Spleen (tissue), 11 donors: ENCODE measurements around the gene AKT1S1. TPM values are rescaled to one million over a fixed set of nuclear protein-coding genes. Genes with fewer than 3 reads are reported as not detected.

ENCODE experiments used
- DNase-seq: peaks from one replicate; pipeline ENCODE4 v3.0.0-alpha.2; 2020
- H3K27ac ChIP-seq, 8 donors: fragments of 200-600 bp; sonication (generic) in 7 of 8; 1 replicate in 4 of 8; 2 replicates in 4 of 8; pipeline versions ENCODE4 v1.5.0 to v1.8.0; 2016 to 2021; ENCODE audit warnings: inconsistent platforms in 4 of 8, mild to moderate bottlenecking in 4 of 8, moderate library complexity in 1 of 8
- H3K27me3 ChIP-seq, 7 donors: fragments of 200-600 bp; sonication (generic) in 6 of 7; replicated peaks in 1 of 7; 1 replicate in 4 of 7; 2 replicates in 3 of 7; pipeline versions ENCODE4 v1.5.0 to v1.8.0; 2016 to 2021; ENCODE audit warnings: inconsistent platforms in 3 of 7, mild to moderate bottlenecking in 1 of 7
- H3K36me3 ChIP-seq, 6 donors: fragments of 200-600 bp; sonication (generic) in 5 of 6; 1 replicate in 4 of 6; 2 replicates in 2 of 6; pipeline versions ENCODE4 v1.5.0 to v1.8.0; 2016 to 2021; ENCODE audit warnings: inconsistent platforms in 2 of 6
- H3K4me1 ChIP-seq, 6 donors: fragments of 200-600 bp; sonication (generic) in 5 of 6; 1 replicate in 3 of 6; 2 replicates in 3 of 6; pipeline versions ENCODE4 v1.5.0 to v1.8.0; 2016 to 2021; ENCODE audit warnings: inconsistent platforms in 3 of 6
- H3K4me3 ChIP-seq, 8 donors: fragments of 200-600 bp; sonication (generic) in 7 of 8; 1 replicate in 4 of 8; 2 replicates in 4 of 8; pipeline versions ENCODE4 v1.5.0 to v1.8.0; 2016 to 2021; ENCODE audit warnings: inconsistent platforms in 4 of 8, mild to moderate bottlenecking in 4 of 8, moderate library complexity in 2 of 8
- H3K9me3 ChIP-seq, 8 donors: fragments of 200-600 bp; sonication (generic) in 7 of 8; 1 replicate in 4 of 8; 2 replicates in 4 of 8; pipeline versions ENCODE4 v1.5.0 to v1.8.0; 2016 to 2021; ENCODE audit warnings: inconsistent platforms in 4 of 8
- CTCF ChIP-seq, 11 experiments: fragments of 200-600 bp in 7 of 11; fragments of 450-650 bp in 4 of 11; sonication (generic) in 4 of 11; IDR thresholded peaks in 8 of 11; conservative IDR thresholded peaks in 3 of 11; 1 replicate in 7 of 11; 2 replicates in 4 of 11; pipeline versions ENCODE4 v1.4.0 to v1.8.0; 2016 to 2021; ENCODE audit warnings: antibody characterized with exemption in 11 of 11, inconsistent platforms in 4 of 11, mild to moderate bottlenecking in 1 of 11
- POLR2A ChIP-seq, 3 donors: fragments of 450-650 bp; IDR thresholded peaks; one replicate each; pipeline ENCODE4 v1.5.1; 2017; ENCODE audit warnings: antibody characterized with exemption in 3 of 3, mild to moderate bottlenecking in 1 of 3
- POLR2AphosphoS5 ChIP-seq, 3 donors: sonication (generic); formaldehyde crosslinking; IDR thresholded peaks; one replicate each; pipeline ENCODE4 v1.5.1; 2017; ENCODE audit warnings: antibody characterized with exemption in 3 of 3
- WGBS, 5 donors: extraction: QIAGEN DNeasy Blood & Tissue Kit in 3 of 5; methylation state at CpG; one replicate each; pipeline versions ENCODE4 v1.1.5 to v1.1.7; 2013 to 2018; 5-methylcytosine and 5-hydroxymethylcytosine counted together
- intact Hi-C: fragments of 100-400 bp; cut with DNase I; formaldehyde crosslinking; loops from one replicate; pipeline ENCODE4 v1.15.0; 2023; ENCODE audit warnings: low total_unique reads
- polyA plus RNA-seq, 3 donors: library from polyadenylated mRNA; stranded (reverse); fragments of 200-250 nt; gene quantifications; one replicate each; pipeline ENCODE4 v1.2.1, GENCODE V29; 2013
- total RNA-seq, 7 donors: library from RNA; depleted of rRNA in 3 of 7; stranded (reverse); fragments of >200 nt in 3 of 7; fragmentation: NEBNext Ultra II Directional in 4 of 7; extraction: Animal tissue kit (Norgen Biotek cat#: 25700) in 4 of 7; gene quantifications; one replicate each; pipeline versions ENCODE4 v1.1.0 to v1.2.1, GENCODE V29; 2016 to 2021
- donor health status: healthy with polysubstance abuse.
- donor health status: DM: no; HTN: no; CAD: no; lungs with moderate emphysema.
- donor health status: DM: no; HTN: no; CAD: no.
- donor health status: Bipolar disorder and iron deficiency.
- donor health status: healthy.
- donor health status: DM: no; HTN: no; CAD: no.
- donor health status: DM: yes; HTN: yes; CAD: no.

AKT1S1 gene
- total and polyA plus RNA-seq, 10 donors = 8.7 to 27.8 (median 17.0) TPM

GRCh38 chr19:49913720-49914119, 36.6 kb upstream of the AKT1S1 start:
- TF ChIP-seq CTCF (IDR thresholded peaks at IDR 0.05 in 8 of 11, conservative IDR thresholded peaks at IDR 0.05 in 3 of 11) = no peak
- no peak for TF ChIP-seq POLR2A (IDR thresholded peaks at IDR 0.05)
- TF ChIP-seq POLR2AphosphoS5 (IDR thresholded peaks at IDR 0.05) = no peak
- Histone ChIP-seq H3K4me1 (peaks cover 20 to 74% (median 46%) of the 10 kb centered on the region in 6 donors), H3K36me3 (peaks cover 0 to 91% (median 37%) of the 10 kb centered on the region in 6 donors), H3K9me3 (no peaks in the 10 kb centered on the region), H3K27me3 (no peaks in the 10 kb centered on the region), H3K27ac (peak overlapping the region in 3 of 8 donors; percentile 7 to 50 (median 15)), H3K4me3 (no peak overlapping the region)
- WGBS, 5 donors = 85 to 94% (median 91%) methylated on average over 10 of the region's 10 CpGs
- intact Hi-C loops = no loop called here
- no peak for DNase-seq

- Histone ChIP-seq H3K9me3 (no peaks in the 10 kb centered on the region), H3K4me1 (peaks cover 20 to 74% (median 45%) of the 10 kb centered on the region in 6 donors), H3K36me3 (peaks cover 0 to 91% (median 42%) of the 10 kb centered on the region in 6 donors), H3K27me3 (no peaks in the 10 kb centered on the region), H3K27ac (peak overlapping the region in 5 of 8 donors; percentile 7 to 67 (median 19)), H3K4me3 (no peak overlapping the region)
- intact Hi-C loops = no loop called here
- peak in 1 of 11 experiments; percentile 9 for TF ChIP-seq CTCF (IDR thresholded peaks at IDR 0.05 in 8 of 11, conservative IDR thresholded peaks at IDR 0.05 in 3 of 11)
- no peak for TF ChIP-seq POLR2A (IDR thresholded peaks at IDR 0.05)
- TF ChIP-seq POLR2AphosphoS5 (IDR thresholded peaks at IDR 0.05) = peak in 2 of 3 donors; percentile 49 to 61
- WGBS, 5 donors = 76 to 85% (median 84%) methylated on average over 19 to 21 of the region's 21 CpGs
- DNase-seq = no peak
Measured at GRCh38 chr19:49912965-49913685, 36.0 kb upstream of the AKT1S1 start.

DNA sequence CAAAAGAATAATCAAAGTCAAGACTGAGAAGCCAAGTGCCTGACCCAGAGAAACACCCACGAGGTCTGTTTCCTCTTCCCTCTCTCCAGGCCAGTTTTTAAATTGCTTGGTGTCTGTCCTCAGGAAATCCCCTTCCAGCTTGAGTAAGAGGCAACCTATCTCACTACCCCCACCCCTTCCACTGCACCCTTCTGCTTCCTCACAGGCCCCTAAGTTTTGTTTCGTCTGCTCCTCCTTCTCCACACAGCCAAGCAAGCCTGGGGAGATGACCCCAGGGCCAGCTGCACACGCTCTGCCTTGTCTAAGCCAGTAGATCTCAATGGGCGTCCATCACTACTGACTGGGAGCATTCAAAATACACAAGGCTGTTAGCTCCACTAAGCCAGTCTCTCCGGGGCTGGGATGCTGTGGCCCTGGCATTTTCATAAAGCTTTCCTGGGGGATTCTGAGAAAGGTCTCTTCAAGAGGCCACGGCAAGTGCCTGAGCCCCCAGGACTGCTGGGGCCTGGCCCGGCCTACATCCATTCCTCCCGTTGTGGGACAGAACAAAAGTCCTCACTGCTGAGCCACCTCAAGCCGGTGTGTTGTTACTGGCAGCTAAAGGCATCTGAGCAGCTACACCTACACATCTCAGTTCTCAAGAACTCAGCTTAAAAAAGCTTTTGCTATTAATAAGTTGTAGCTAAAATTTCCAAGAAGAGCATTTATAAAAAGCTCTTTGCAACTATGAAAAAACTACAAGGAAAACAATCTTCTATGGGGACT, 34.4 kb upstream of the AKT1S1 start:
- Histone ChIP-seq H3K27me3 (no peaks in the 10 kb centered on the region), H3K4me1 (peaks cover 20 to 67% (median 41%) of the 10 kb centered on the region in 6 donors), H3K9me3 (no peaks in the 10 kb centered on the region), H3K36me3 (peaks cover 0 to 91% (median 42%) of the 10 kb centered on the region in 6 donors), H3K27ac (peak overlapping the region in 7 of 8 donors; percentile 51 to 80 (median 66)), H3K4me3 (no peak overlapping the region)
- intact Hi-C loops = no loop called here
- TF ChIP-seq CTCF (IDR thresholded peaks at IDR 0.05 in 8 of 11, conservative IDR thresholded peaks at IDR 0.05 in 3 of 11) (no peak), POLR2AphosphoS5 (IDR thresholded peaks at IDR 0.05) (peak in 1 of 3 donors; percentile 29)
- no peak for DNase-seq
- 37 to 54% (median 41%) methylated on average over 8 to 9 of the region's 9 CpGs for WGBS, 5 donors

DNA sequence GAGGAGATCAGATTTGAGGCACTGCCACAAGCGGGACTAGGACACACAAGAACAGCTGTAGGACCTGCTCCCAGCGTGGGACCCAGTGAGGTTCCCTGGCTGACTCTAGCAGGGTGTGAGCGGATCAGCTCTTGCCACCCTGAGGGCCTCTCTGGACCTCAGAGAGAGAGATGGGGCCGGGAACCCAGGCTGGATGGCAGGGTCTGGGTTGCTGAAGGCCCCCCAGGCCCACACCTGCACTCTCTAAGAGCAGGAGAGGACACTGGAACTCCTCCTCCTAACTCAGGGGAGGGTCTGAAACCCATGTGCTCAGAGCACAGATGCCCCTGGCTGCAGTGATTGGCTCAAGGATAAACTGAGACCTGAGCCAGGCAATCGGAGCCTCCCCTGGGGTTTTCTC, 33.0 kb upstream of the AKT1S1 start:
- Histone ChIP-seq H3K9me3 (no peaks in the 10 kb centered on the region), H3K4me1 (peaks cover 20 to 78% (median 47%) of the 10 kb centered on the region in 6 donors), H3K36me3 (peaks cover 0 to 90% (median 36%) of the 10 kb centered on the region in 6 donors), H3K4me3 (no peak overlapping the region), H3K27ac (peak overlapping the region in 6 of 8 donors; percentile 9 to 80 (median 64)), H3K27me3 (no peaks in the 10 kb centered on the region)
- intact Hi-C loops = no loop called here
- TF ChIP-seq CTCF (IDR thresholded peaks at IDR 0.05 in 8 of 11, conservative IDR thresholded peaks at IDR 0.05 in 3 of 11) = no peak
- no peak for TF ChIP-seq POLR2A (IDR thresholded peaks at IDR 0.05)
- TF ChIP-seq POLR2AphosphoS5 (IDR thresholded peaks at IDR 0.05) = no peak
- no peak for DNase-seq
- WGBS, 5 donors = 90 to 100% (median 95%) methylated on average over 2 to 5 of the region's 5 CpGs
